ENCODE results near the gene CHRM4.

The CHRM4 gene

DNA sequence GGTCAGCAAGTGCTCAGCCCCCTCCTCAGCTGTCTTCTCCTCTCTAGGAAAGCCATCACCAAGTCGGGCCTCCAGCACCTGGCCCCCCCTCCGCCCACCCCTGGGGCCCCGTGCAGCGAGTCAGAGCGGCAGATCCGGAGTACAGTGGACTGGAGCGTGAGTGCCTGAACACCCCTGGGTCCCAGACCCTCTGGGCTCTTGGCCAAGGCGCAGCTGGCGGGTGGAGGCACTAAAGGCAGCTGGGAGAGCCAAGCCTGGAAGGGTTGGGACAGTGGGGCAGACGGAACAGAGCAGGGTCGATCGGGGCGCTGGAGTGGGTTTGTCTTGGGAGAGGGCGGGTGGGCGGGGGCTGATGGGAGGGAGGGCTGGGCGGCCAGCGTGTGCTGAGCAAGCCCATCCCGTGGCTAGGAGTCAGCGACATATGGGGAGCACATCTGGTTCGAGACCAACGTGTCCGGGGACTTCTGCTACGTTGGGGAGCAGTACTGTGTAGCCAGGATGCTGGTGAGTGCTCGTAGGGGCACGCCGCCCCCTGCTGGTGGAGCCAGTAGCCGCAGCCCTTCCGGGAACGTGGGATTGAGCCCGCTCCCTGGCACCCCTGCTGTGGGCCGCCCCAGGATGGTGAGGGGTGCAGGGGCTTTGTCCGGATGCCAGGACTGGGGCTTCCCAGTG, 24.2 kb downstream of the CHRM4 start:
- no peak for DNase-seq

DNA sequence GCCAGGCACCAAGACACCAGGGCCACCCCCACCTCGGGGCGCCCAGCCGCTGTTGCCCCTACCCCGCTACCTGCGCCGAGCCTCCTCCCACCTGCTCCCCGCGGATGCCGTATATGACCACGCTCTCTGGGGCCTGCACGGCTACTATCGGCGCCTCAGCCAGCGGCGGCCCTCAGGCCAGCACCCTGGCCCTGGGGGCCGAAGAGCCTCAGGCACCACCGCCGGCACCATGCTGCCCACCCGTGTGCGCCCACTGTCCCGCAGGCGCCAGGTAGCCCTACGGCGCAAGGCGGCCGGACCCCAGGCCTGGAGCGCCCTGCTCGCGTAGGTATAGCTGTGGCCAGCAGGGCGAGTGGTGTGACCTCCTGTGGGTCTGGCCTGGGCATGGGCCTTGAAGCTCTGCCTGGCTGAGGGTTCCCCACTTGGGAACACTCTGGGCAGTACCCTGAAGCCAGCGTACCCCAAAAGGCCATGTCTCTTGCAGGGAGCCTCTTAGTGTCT, 24.9 kb downstream of the CHRM4 start:
- no peak for DNase-seq

DNA sequence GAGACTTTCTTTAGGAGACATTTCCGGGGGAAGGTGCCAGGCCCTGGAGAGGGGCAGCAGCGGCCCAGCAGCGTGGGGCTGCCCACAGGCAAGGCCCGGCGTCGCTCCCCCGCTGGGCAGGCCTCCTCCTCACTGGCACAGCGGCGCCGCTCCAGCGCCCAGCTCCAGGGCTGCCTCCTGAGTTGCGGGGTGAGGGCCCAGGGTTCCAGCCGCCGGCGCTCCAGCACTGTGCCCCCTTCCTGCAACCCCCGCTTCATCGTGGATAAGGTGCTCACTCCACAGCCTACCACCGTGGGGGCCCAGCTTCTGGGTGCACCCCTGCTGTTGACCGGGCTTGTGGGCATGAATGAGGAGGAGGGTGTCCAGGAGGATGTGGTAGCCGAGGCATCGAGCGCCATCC, 25.3 kb downstream of the CHRM4 start:
- no peak for DNase-seq

DNA sequence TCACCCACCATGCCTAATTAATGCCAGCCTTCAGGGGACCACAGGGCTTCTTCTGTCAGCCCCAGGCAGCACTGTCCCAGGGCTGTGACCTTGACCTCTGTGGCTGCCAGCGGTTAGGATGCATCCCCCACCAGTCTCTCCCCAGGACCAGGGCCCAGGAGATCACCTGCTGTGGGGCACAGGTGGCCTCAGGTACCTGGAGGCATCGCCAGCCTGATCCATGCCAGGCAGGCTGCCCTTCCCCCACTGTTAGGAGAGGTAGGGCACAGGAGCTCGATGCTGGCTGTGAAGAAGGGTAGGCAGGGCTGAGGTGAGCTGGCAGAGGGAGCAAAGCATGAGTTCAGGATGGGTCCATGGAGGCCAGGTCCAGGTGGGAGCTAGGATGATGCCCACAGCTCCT, 26.8 kb downstream of the CHRM4 start:
- DNase-seq: no peak

DNA sequence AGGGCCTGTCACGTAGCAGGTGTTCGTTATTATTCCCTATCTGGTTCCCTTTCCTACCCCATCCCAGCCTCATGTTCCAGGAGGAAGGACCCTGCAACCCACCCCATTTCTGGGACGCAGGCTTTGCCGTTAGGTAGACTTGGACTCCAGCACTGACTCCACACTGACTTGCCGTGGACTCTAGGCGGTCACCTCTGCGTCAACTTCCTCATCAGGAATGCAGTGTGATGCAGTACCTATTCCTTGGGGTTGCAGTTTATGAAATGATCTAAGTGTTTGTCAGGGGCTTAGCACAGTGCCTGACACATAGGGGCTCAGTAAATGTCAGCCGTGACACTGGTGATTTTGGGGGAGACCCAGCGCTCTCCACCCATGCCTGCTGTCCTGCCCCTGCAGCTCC, 27.5 kb downstream of the CHRM4 start:
- no peak for DNase-seq

DNA sequence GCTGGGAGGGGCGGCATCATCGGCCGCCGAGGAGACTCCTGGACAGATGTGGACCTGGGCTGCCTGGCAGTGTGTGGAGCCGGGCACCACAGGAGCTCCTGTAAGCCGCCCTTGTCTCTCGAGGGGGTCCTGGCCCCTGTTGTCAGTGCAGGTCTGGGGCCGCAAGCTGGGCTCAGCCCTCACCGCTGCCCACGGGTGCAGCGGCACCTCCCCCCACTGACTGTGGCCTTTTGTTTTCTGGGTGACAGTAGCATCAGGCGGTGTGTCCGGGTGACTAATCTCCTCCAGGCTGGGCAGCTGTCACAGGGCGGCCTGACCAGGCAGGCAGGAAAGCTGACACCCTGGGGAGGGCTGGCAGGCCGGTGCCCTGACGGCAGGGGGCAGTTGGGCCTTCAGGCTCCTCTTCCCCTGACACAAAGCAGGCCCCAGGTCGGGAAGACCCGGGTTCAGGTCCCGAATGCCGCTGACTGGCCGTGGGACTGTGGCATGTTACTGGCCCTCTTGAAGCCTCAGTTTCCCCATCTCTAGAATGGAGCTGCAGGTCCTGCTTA, 28.0 kb downstream of the CHRM4 start:
- peak; percentile 92 for DNase-seq

DNA sequence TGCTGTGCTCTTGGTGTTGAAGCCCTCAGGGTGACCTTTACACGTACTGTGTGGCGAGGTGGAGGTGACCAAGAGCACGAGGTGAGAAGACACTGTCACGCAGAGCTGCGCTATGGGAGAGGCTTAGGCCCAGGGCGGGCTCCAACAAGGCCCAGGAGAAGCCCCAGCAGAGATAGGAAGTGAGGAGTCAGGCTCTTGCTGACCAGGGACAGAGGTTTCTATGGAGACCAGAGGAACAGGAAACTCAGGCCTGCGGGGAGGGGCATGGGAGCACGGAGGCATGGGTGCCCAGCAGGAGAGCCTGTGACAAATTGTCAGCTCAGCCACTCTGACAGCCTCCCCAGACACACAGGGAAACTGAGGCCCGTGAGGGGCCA, 28.6 kb downstream of the CHRM4 start:
- DNase-seq: no peak

DNA sequence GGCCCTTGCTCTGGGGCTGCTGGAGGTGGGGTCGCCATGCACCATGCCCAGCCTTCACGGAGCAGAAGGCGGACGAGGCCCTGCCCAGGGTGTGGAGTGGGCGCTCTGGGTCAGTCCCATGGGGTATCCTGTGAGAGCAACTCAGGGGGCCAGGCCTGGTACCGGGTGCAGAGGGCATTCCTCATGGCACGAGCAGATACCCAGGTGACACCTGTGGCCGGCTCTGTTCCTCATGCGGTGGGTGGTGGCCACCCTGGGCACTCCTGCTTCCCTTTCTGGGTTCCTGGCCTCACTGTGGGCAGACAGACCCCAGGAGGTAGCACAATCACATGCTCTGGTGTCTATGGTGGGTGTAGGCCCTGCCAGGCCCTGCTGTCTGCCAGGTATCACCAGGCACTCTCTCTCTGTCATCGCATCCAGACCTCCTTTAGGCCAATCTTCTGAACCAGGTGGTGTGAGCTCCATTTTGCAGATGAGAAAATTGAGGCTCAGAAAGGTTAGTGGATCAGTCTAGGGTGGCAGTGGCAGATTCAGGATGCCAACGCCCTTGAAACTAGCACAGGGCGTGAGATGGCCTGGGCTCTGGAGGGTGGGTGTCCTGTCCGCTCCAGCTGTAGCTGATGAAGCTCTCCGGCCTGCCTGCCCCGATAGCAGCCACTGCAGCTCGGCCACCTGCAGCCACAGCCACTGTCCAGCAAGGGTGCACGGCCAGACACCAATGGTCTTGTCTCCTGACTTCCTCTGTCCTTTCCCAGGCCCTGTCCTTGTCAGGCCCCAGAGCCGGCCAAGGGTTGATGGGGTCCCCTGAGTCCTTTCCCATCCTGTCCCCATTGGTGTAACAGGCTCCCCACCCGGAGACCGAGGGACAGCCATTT, 29.2 kb downstream of the CHRM4 start:
- DNase-seq: no peak

DNA sequence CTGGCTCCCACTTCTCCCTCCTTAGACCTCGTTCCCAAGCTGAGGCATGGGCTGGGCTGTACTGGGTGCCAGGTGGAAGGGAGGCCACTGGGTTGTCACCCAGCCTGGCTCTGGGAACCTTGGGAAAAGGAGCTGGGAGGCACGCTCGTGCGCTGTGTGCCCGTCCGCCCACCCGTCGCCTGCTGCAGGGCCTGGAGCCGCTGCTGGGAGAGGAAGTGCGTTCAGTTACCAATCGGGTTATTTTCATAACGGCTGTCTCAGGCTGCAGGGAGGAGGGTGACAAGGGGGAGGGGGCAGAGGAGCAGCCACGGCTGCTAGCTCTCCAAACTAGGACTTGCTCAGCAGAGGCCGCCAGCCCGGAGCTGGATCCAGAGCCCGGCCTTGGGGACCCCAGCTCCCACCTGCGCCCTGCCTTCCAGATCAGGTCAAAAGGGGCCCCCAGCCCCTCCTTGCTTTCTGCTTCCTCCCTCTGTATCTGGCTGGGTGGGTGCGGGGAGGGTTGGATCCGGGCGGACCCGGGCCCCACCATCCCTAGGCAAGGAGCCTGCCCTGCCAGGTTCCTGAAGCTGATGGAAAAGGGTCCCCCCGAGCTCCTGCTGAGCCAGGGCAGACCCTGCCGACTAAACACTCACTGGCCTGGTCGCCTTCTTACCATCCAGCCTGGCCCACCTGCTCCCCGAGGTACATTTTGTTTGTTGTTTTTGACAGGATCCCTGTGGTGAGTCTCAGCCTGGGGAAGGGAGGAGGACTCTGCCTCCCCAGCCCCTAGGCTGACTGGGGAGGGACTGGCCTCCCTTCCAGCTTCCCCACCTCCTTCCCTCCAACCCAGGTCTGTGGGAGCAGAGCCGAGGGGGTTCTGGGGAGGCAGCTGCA, 30.1 kb downstream of the CHRM4 start:
- no peak for DNase-seq

DNA sequence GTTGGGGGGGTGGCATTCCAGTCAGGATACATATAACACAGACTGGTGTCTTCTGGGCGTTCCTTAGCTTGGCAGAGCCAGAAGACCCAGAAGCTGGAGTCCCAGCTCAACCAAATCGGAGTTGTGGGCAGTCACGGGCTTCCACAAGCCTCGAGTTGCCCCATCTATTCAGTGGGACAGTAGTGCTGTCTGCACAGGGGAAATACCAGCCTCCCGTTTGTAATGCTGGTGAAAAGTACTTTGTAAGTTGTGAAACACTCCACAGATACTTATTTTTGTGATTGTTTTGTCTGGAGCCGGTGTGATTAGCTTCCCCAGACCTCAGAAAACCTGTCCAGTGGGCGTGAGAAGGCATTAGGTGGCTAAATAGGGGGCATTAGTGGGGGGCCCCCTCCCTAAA, 30.7 kb downstream of the CHRM4 start:
- no peak for DNase-seq

DNA sequence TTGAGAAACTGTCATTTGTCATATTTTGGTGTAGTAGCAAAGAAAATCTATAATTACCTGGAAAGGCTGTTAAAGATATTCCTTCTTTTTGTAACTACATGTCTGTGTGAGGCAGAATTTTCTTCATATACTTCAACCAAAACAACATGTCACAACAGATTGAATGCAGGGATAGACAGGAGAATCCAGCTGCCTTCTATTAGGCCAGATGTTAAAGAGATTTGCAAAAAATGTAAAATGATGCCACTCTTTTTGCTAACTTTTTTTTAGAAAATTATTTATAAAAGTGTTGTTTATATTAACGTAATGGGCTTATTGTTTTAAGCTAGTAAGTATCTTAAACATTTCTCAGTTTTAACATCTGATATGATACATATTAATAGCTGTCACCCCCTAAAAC, 31.6 kb downstream of the CHRM4 start:
- DNase-seq: no peak

DNA sequence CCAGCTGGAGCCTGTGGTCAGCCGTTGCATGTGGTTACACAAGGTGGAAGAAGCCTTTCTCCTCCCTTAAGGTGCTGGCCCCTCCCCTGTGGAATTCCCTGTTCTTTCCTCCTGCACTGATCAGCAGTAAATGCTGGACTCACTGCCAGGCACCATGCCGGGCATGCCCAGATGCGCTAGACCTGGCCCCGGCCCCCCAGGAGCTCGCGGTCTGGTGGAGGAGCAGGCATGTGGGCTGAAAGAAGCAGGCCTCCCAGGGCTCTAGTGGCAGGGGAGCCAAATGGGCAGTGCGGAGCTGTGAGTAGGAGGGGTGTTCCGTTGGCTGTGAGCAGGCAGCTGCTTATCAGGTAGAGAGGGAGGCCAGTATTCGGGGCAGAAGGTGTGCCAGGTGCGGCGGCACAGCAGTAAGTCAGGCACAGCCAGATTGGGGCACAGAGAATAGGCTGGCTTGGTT, 34.1 kb downstream of the CHRM4 start:
- DNase-seq: no peak

DNA sequence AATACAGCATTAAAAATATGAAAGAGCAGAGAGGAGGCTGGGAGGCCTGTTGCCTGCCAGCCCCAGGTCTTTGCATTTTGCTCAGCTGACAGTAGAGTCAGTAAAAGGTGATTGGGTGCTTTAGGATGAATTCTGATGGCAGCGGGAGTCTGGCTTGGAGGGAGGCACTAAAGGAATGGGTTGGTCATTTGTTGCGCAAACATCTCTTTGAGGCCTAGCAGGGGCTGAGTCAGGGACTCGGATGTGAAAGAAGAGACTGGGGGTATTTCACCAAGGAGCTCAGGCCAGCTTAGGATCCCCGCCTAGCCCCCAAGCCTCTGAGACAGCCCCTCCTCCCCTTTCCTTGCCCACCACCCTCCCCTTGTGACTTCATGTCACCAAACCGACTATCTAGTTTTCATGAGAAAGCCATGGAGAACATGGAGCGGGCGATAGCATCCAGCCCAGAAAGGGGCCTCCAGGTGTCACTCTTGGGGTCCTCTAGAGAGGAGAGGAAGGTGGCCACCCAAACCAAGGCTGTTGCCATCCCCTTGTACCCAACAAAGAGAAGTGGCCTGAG, 34.6 kb downstream of the CHRM4 start:
- DNase-seq: no peak

DNA sequence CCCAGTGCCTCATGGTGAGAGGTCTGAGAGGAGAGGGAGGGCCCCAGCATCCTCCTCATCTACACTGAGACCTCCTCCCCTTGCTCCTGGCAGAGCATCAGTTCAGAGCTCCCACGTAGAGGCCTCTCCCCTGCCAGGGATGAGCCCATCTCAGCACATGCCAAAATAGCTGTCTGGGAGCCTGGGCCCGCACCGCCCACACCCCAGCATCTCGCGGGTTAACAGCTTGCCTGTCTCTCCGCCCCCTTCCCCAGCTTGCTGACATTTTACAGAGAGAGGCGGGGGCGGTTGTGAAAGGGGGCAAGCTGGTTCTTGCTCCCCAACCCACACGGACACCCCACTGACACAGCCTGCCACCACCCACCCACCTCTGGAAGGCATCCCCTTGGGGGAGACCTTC, 37.9 kb downstream of the CHRM4 start:
- DNase-seq: no peak

DNA sequence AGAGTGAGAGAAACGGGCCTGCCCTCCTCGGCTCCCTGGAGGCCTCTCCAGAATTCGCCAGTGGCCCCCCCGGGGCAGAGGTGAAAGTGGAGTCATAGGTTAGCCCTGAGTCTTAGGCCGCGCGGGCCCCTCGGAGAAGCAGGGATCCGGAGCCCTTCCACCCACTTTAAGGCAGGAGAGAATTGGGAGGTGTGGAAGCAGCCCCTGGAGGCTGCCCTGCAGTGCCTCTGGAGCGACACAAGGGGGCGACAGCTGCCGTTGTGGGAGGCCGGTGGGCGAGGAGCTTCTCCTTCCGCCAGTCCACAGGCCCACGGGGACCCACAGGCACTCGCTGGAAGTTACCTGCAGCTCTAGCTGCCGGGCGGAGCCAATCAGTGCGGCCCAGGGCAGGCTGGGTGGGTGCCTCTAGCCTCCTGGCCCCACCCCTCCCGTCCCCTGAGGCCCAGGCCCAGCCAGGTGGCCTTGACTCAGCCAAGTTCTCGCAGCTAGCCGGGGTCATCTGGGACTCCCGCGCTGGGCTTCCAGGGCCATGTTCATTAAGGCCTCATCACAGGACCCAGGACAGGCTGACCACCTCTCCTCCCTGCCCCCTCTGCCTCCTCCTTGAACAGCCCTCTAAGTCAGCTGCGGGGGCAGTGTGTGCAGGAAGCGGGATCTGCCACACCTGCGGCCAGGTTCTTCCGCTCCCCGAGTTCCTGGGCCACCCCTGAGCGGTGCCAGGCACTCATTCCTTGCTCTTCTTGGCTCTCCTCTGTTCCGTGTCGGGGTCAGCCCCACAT, 39.3 kb downstream of the CHRM4 start:
- peak; percentile 81 for DNase-seq

DNA sequence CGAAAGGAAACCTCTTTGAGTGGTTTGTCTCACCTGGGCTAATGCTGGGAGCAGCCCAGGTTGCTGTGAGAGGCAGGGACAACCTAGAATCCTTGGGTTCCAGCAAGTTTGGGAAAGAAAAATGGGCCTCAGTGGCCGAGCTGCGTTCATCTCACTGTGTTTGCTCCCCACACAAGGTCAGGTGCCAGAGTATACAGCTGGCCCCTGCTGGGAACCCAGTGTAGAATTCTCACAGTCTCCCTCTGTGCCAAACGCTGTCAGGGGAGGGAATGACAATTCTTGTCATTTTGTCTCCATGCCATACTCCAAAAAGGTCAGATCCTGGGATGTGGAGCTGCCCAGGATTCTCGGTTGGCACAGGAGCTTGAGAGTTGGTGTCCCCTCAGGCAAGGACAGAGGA, 40.0 kb downstream of the CHRM4 start:
- DNase-seq: no peak

DNA sequence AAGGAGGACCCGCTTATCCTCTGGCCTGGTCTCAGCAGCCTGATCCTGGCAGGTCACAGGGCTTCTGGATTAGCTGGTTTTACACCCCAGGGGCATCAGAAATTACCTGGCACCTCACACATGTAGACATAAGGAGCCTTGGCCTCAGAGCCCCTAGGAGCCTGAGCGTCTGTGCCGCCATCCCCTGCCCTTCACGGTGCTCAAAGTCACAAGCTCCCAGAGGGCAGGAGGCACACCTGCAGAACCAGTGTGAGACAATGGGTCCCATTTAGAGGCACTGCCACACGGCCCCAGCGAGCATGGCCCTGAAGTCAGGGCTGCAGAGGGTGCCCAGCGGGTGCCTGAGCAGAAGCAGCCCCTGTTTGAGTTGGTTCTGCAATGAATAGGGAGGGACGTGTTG, 40.4 kb downstream of the CHRM4 start:
- no peak for DNase-seq

DNA sequence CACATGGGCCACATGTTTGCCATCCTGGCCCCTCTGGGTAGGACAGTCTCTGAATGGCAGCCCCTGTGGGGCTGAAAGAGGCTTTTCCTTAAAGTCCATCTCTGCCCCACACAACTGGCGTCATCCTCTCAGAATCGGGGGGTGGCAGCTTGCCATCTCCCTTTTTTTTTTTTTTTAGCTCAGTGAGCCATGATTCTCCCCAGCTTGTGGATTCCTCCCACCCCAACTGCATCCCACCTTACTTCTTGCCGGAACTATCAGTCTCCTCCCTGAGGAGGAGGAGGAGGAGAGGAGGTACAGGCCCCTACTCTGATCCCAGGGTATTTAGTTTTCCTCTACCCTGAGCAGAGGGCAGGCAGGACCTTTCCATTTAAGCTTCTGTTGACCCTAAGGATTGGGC, 40.9 kb downstream of the CHRM4 start:
- DNase-seq: no peak

DNA sequence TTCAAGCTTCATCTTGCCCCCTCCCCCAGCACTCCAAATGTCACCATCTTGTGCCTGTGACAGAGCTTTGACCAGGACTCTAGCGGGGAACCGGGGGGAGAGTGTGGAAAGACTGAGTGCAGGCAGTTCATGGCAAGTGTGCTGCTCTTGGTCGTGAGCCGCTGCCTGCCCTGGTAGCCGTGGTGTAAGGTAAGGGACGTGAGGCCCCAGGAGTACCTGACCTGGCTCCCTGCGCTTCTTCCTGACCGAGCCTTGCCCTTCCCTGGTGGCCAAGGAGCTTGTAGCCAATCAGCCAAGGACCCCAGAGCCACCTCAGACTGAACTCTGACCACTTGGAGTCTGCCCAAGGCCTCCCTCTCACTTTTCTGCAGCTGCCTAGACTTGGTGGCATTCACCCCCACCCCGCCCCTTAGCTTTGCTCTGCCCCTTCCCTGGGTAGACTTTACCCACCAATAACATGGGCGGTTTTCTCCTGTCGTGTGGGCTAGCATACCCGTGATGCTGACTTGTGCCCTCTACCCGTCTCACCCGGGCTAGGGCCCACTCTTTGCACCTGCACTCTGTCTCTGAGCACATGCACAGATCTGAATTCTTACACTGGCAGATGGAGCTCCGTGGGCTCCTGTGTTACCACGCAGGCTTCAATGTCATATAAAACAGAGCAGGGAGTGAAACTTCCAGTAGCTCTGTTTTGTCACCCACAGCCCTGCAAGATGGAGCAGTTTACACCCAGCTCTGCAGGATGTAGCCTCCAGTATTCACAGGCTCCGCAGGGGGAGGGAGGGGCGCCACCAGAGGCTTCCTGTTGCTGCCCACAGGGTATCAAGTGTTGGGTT, 42.8 kb downstream of the CHRM4 start:
- no peak for DNase-seq

DNA sequence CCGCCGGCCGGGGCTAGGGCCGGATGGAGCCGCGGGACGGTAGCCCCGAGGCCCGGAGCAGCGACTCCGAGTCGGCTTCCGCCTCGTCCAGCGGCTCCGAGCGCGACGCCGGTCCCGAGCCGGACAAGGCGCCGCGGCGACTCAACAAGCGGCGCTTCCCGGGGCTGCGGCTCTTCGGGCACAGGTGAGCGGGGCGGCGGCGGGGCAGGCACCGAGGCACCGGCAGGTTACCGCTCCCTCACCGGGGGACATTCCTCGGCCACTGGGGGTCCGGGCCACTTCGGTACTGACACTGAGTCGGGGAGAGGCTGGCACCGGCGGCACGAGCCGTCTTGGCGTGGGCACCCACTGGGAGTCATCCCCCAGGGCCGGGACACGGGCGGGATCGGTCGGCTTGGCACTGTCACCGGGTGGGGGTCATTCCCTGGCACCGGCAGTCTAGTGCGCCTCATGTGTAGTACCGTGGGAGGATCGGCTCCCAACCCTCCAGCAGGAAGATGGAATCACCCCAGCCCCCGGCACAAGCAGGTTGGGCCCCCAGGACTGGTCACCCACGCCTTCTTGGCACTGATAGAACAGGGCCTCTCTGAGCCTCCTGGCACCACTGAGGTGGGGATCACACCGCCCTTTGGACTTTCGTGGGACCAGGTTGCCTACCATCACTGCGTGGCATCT, 43.8 kb downstream of the CHRM4 start:
- DNase-seq: no peak
